GM12872 (cell line): ENCODE results near the gene CTIF.

Source experiments
- CTCF ChIP-seq: IDR thresholded peaks from 3 replicates; pipeline ENCODE4 v1.5.1; 2011; ENCODE audit warnings: low read depth, mild to moderate bottlenecking, low read length, moderate library complexity; ENCODE audit not compliant: insufficient read depth

Gene CTIF

DNA sequence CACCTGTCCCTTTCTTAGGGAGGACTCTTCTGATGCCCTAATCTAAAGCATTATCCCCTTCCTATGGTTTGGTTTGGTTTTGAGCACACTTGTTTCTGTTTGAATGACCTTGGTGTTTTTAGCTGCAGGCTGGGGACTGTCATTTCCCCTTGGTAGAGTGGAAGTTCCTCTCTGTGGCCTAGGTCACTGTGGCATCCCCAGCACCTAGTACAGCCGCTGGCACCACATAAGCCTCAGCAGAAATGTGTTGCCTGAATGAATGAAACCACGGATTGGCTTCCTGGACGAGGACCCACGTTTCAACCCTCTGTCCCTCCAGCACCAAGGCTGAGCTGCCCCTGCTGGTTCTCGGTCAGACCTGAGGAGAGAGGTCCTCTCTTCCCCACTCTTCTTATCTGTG lies 159.9 kb downstream of the CTIF start:
- no peak for TF ChIP-seq CTCF

DNA sequence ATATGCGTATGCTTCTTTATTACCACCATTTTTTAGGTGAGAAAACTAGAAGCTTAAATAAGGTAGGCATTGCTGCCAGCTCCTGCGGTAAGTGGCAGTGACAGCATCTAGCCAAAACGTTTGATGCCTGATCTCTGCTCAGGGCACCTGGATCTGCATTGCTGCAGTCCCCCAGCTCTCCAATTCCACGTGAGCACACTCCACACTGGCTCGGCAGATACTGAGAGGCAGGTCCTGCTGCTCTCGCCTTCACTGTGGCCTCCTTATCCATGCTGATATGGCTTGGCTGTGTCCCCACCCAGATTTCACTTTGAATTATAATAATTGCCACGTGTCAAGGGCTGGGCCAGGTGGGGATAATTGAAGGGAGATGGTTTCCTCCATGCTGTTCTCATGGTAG lies 160.9 kb downstream of the CTIF start:
- TF ChIP-seq CTCF, result no peak

GRCh38 chr18:48700446-48700845 lies 161.6 kb downstream of the CTIF start:
- TF ChIP-seq CTCF, result no peak

GRCh38 chr18:48702346-48703027 lies 163.7 kb downstream of the CTIF start:
- TF ChIP-seq CTCF, result no peak

- TF ChIP-seq CTCF, result no peak
Observed at GRCh38 chr18:48703028-48703386, 164.2 kb downstream of the CTIF start.

DNA sequence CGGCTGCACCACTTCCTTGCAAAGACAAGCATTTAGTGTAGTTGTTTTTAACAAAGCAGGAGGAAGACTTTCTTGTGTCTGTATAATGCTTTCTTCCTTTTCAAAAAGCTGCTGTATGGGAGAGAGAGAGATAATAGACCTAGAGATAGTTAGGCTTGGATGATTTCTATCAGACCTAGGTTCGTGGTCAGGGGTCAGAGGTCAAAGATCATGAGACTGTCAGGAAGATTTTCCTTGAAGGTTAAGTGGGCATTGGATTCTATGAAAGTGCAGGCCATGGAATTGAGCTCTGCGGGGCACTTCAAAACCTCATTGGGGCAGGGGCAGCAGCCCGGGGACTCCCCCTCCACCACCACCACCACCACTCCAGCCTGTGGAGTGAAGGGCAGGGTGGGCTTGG lies 164.6 kb downstream of the CTIF start:
- no peak for TF ChIP-seq CTCF

DNA sequence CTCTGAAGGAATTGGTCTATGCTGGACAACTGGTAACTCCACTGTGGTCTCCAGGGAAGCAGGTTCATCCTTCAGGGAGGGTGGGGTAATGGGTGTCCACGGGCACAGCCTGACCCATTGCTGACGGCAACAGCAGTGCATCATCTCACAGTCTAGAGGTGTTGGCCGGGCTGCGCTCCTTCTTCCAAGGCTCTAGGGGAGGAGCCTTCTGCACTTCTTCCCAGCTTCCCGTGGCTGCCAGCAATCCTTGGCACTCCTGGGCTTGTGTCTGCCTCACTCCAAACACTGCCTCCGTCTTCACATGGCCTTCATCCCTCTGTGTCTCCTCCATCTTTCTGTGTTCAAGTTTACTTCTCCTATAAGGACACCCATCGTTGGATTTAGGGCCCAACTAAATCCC lies 166.2 kb downstream of the CTIF start:
- TF ChIP-seq CTCF, result no peak

DNA sequence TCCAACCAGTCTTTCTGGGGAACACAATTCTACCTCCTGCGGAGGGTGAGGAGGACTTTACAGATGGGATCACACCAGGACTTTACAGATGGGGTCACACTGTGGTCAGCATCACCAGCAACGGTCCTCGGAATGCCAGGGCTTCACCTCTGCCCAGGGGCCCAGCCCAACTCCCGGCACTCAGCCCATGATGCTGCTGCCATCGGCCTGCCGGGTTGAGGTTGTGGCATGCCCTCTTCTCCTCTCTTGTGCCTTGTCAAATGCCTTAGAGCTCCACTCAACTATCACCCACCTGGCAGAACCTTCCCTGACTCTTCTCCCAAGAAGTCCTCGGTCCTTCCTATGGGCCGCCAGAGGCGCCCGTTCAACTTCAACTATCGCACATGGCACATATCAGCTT lies 166.7 kb downstream of the CTIF start:
- no peak for TF ChIP-seq CTCF
